Measurements from ENCODE around the gene SLC35G1.

- TF ChIP-seq CTCF (conservative IDR thresholded peaks at IDR 0.05 in 1 of 2, IDR thresholded peaks at IDR 0.05 in 1 of 2; ENCODE audit: extremely low read depth in 1 of 2, insufficient read depth in 1 of 2, low read depth in 1 of 2, low read length in 2 of 2) (no peak), EZH2 (IDR thresholded peaks at IDR 0.05; ENCODE audit: borderline replicate concordance, low read length) (no peak)
Observed at GRCh38 chr10:93876381-93876780, 17.4 kb upstream of the SLC35G1 start.

Measured in mammary epithelial cell (primary cell).